ENCODE measurements around the gene HES6.

DNA sequence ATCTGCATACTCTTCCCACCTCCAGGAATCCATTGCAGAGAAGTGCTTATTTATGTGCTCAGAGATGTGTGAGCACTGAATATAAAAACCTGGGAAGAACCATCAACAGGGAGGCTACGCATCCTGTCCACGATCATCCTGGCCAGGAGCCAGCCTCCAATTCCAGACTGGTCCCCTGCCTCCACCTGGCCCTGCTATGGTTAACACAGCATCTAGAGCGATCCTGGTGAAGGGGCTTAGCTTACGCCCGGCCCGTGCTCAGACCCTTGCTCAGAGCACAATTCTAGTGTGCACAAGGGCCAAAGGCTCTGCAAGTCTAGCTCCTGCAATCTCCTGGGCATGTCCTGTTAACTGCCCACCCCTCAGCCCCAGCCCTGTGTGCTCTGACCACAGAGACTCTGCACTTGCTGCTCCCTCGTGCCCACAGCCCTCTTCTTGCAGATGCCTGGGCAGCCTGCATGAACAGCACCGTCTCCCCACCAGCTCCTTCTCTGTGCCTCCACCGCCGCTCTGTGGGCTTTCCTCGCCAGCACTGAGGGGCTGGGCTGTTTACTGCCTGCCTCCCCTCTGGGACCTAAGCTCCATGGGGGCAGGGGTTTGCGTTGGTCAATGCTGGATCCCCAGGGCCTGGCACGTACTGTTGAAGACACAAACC is 42.1 kb upstream of the HES6 start:
- TF ChIP-seq CTCF (IDR thresholded peaks at IDR 0.05) (no peak), POLR2A (IDR thresholded peaks at IDR 0.05) (no peak)

Data from upper lobe of left lung (tissue), 4 donors.